IMR-90 (cell line): ENCODE data around the gene KIF6. TPM values are rescaled to one million over a fixed set of nuclear protein-coding genes. Genes with fewer than 3 reads are reported as not detected.

Experiments used
- ATAC-seq: fragments of 200-7000 bp; cut with Tn5 transposase; 2 replicates; pipeline ENCODE4 v1.9.1; 2020; ENCODE audit warnings: low read depth, mild to moderate bottlenecking, moderate library complexity
- BruUV-seq: library from RNA; stranded (reverse); fragments of 400-500 nt; replicated peaks from 2 replicates; lab custom pipeline; 2021; lab: Mats Ljungman, UMichigan
- CTCF ChIA-PET: fragments of 300-600 bp; formaldehyde crosslinking; extraction: SDS; loops from one replicate; lab custom pipeline; 2021; ENCODE audit warnings: antibody characterized with exemption; lab: Yijun Ruan, JAX
- POLR2A ChIA-PET: fragments of 300-600 bp; sonication (Branson Sonifier 250); formaldehyde crosslinking; loops from one replicate; lab custom pipeline; 2022; ENCODE audit warnings: antibody characterized with exemption; ENCODE audit not compliant: unreplicated experiment; lab: Charles Lee
- DNase-seq: peaks from one replicate; pipeline ENCODE4 v3.0.0; 2013
- H2AFZ ChIP-seq: replicated peaks from 2 replicates; pipeline ENCODE3; 2013; ENCODE audit warnings: low read length, mild to moderate bottlenecking; ENCODE audit not compliant: poor library complexity
- H2AK5ac ChIP-seq: 2 replicates; pipeline ENCODE4 v1.6.1; 2013; ENCODE audit warnings: low read depth, low read length, inconsistent platforms
- H2AK9ac ChIP-seq: replicated peaks from 2 replicates; pipeline ENCODE3; 2013; ENCODE audit warnings: mild to moderate bottlenecking, low read depth, low read length, moderate library complexity; ENCODE audit not compliant: poor library complexity
- H2BK120ac ChIP-seq: 2 replicates; pipeline ENCODE4 v1.6.1; 2013; ENCODE audit warnings: low read depth, low read length, inconsistent platforms
- H2BK15ac ChIP-seq: 3 replicates; pipeline ENCODE4 v1.6.1; 2013; ENCODE audit warnings: low read depth, low read length, inconsistent platforms
- H2BK20ac ChIP-seq: 2 replicates; pipeline ENCODE4 v1.6.1; 2013; ENCODE audit warnings: low read depth, mild to moderate bottlenecking, inconsistent platforms, low read length, moderate library complexity
- H2BK5ac ChIP-seq: 2 replicates; pipeline ENCODE4 v1.6.1; 2013; ENCODE audit warnings: mild to moderate bottlenecking, low read depth, low read length, inconsistent platforms; ENCODE audit not compliant: poor library complexity, severe bottlenecking
- H3K14ac ChIP-seq: replicated peaks from 2 replicates; pipeline ENCODE4 v1.6.1; 2013; ENCODE audit warnings: low read depth, low read length, inconsistent platforms
- H3K18ac ChIP-seq: 2 replicates; pipeline ENCODE4 v1.6.1; 2013; ENCODE audit warnings: low read depth, low read length, control low read depth
- H3K23ac ChIP-seq: 2 replicates; pipeline ENCODE4 v1.6.1; 2013; ENCODE audit warnings: low read depth, low read length, inconsistent platforms
- H3K27ac ChIP-seq: 2 replicates; pipeline ENCODE4 v1.5.1; 2013; ENCODE audit warnings: mild to moderate bottlenecking, control low read depth, low read length; ENCODE audit not compliant: insufficient read depth
- H3K27me3 ChIP-seq: 2 replicates; pipeline ENCODE4 v1.6.1; 2013; ENCODE audit warnings: low read length; ENCODE audit not compliant: control insufficient read depth, insufficient read depth
- H3K36me3 ChIP-seq: 2 replicates; pipeline ENCODE4 v1.6.1; 2013; ENCODE audit warnings: low read length, mixed read lengths; ENCODE audit not compliant: control insufficient read depth, insufficient read depth
- H3K4ac ChIP-seq: 2 replicates; pipeline ENCODE4 v1.6.1; 2013; ENCODE audit warnings: low read depth, low read length, inconsistent platforms
- H3K4me1 ChIP-seq: 2 replicates; pipeline ENCODE4 v1.6.1; 2013; ENCODE audit warnings: low read length, mixed read lengths; ENCODE audit not compliant: control insufficient read depth, insufficient read depth
- H3K4me2 ChIP-seq: 2 replicates; pipeline ENCODE4 v1.6.1; 2013; ENCODE audit warnings: low read depth, mild to moderate bottlenecking, control low read depth, low read length, moderate library complexity
- H3K4me3 ChIP-seq: 2 replicates; pipeline ENCODE4 v1.5.1; 2013; ENCODE audit warnings: low read depth, mild to moderate bottlenecking, control low read depth, low read length, moderate library complexity; ENCODE audit not compliant: insufficient read depth
- H3K56ac ChIP-seq: 2 replicates; pipeline ENCODE4 v1.6.1; 2013; ENCODE audit warnings: low read length, inconsistent platforms; ENCODE audit not compliant: insufficient read depth; ENCODE audit errors: extremely low read depth
- H3K79me1 ChIP-seq, 2 experiments: 2 replicates each; pipeline ENCODE4 v1.6.1; 2013; ENCODE audit warnings: low read length in 2 of 2, inconsistent platforms in 1 of 2, low read depth in 1 of 2
- H3K9ac ChIP-seq: 2 replicates; pipeline ENCODE4 v1.6.1; 2013; ENCODE audit warnings: low read depth, low read length, control low read depth
- H3K9me1 ChIP-seq: 2 replicates; pipeline ENCODE4 v1.6.1; 2013; ENCODE audit warnings: low read length, inconsistent platforms; ENCODE audit not compliant: insufficient read depth
- H3K9me3 ChIP-seq: 2 replicates; pipeline ENCODE4 v1.6.1; 2013; ENCODE audit warnings: low read length; ENCODE audit not compliant: control insufficient read depth, insufficient read depth
- H4K20me1 ChIP-seq: 2 replicates; pipeline ENCODE4 v1.6.1; 2013; ENCODE audit warnings: low read length, inconsistent platforms; ENCODE audit not compliant: insufficient read depth
- H4K5ac ChIP-seq: 2 replicates; pipeline ENCODE4 v1.6.1; 2013; ENCODE audit warnings: mild to moderate bottlenecking, low read depth, low read length, control low read depth
- H4K8ac ChIP-seq, 2 experiments: 2 replicates each; pipeline ENCODE4 v1.6.1; 2013; ENCODE audit warnings: low read depth in 2 of 2, low read length in 2 of 2, control low read depth in 1 of 2, inconsistent platforms in 1 of 2
- H4K91ac ChIP-seq: 2 replicates; pipeline ENCODE4 v1.6.1; 2013; ENCODE audit warnings: low read depth, low read length, inconsistent platforms; ENCODE audit not compliant: insufficient read depth
- CTCF ChIP-seq: conservative IDR thresholded peaks from 2 replicates; pipeline ENCODE4 v1.5.1; 2012; ENCODE audit warnings: mild to moderate bottlenecking, low read depth, low read length, improper control_type of control experiment
- MAZ ChIP-seq: IDR thresholded peaks from 2 replicates; pipeline ENCODE4 v1.6.1; 2012; ENCODE audit warnings: low read depth, mild to moderate bottlenecking, low read length, improper control_type of control experiment, moderate library complexity, borderline replicate concordance
- POLR2A ChIP-seq: IDR thresholded peaks from 2 replicates; pipeline ENCODE4 v1.6.1; 2012; ENCODE audit warnings: mild to moderate bottlenecking, low read depth, low read length
- RAD21 ChIP-seq: IDR thresholded peaks from 2 replicates; pipeline ENCODE4 v1.6.1; 2012; ENCODE audit warnings: low read length, improper control_type of control experiment
- SMC3 ChIP-seq: fragments of 150-350 bp; IDR thresholded peaks from 2 replicates; pipeline ENCODE4 v1.6.1; 2016; ENCODE audit warnings: low read depth, mild to moderate bottlenecking, antibody characterized with exemption, low read length, moderate library complexity
- WGBS, 2 experiments: methylation state at CpG; one replicate each; pipeline versions ENCODE4 v1.1.5 to v1.1.7; 2013; ENCODE audit warnings: missing lambda C conversion rate in 2 of 2; ENCODE audit not compliant: insufficient read length in 1 of 2; ENCODE audit errors: extremely low coverage in 2 of 2; 5-methylcytosine and 5-hydroxymethylcytosine counted together
- dilution Hi-C: fragments of 300-500 bp; cut with HindIII; formaldehyde crosslinking; loops from one replicate; pipeline ENCODE4 v1.14.3; 2018; ENCODE audit warnings: low sequenced_read_pairs; ENCODE audit not compliant: unreplicated experiment
- in situ Hi-C: fragments of 300-500 bp; cut with MboI; formaldehyde crosslinking; loops from 3 replicates; pipeline ENCODE4 v1.14.3; 2019; ENCODE audit warnings: low sequenced_read_pairs, inconsistent platforms, mixed read lengths
- intact Hi-C: fragments of 100-400 bp; cut with micrococcal nuclease; formaldehyde crosslinking; loops from 2 replicates; pipeline ENCODE4 v1.10.0; 2022
- polyA plus RNA-seq, 3 experiments: library from polyadenylated mRNA; depleted of rRNA; stranded (reverse); fragments of >200 nt; gene quantifications; 2 replicates each; pipeline ENCODE4 v1.2.3, GENCODE V29; 2012; ENCODE audit warnings: low replicate concordance in 1 of 3
- total RNA-seq: library from RNA; depleted of rRNA; stranded (reverse); fragments of >200 nt; gene quantifications from 2 replicates; pipeline ENCODE4 v1.2.3, GENCODE V29; 2012

KIF6 gene
- total and polyA plus RNA-seq, 2 of the 4 experiments (the other 2 are of a cell fraction) = under 0.01 to 0.10 TPM

- dilution Hi-C loops (no loop called here), intact Hi-C loops (loop anchor here (1.0 to 10.0 kb wide), 4 partner anchors 544 to 1717 kb away; no protein-coding TSS in a partner anchor), in situ Hi-C loops (loop anchor here (10.0 kb wide), 1 partner anchor 967 kb away; no protein-coding TSS in a partner anchor)
- ChIA-PET POLR2A (no interaction called here), CTCF (no interaction called here)
- H4K5ac ChIP-seq = no peak overlapping the region
- no peak overlapping the region for H3K56ac ChIP-seq
- H4K91ac ChIP-seq = no peak overlapping the region
- H3K4me2 ChIP-seq = no peak overlapping the region
- no peak overlapping the region for H2BK5ac ChIP-seq
- no peak overlapping the region for H3K23ac ChIP-seq
- BruUV-seq = no TSS peak
- no peaks in the 10 kb centered on the region for H3K79me1 ChIP-seq
- no peaks in the 10 kb centered on the region for H3K4me1 ChIP-seq
- DNase-seq (peak; percentile 51), ATAC-seq (peak; percentile 99)
- H3K9me3 ChIP-seq = no peaks in the 10 kb centered on the region
- no peak overlapping the region for H2BK20ac ChIP-seq
- H3K9ac ChIP-seq = no peak overlapping the region
- H2BK15ac ChIP-seq = no peak overlapping the region
- no peak overlapping the region for H3K14ac ChIP-seq
- peak overlapping the region; percentile 75 for H2AFZ ChIP-seq
- no peak overlapping the region for H4K8ac ChIP-seq
- H3K36me3 ChIP-seq = no peaks in the 10 kb centered on the region
- H3K27ac ChIP-seq = no peak overlapping the region
- H3K27me3 ChIP-seq = no peaks in the 10 kb centered on the region; the same call in 1 of the 2 replicates
- no peaks in the 10 kb centered on the region for H4K20me1 ChIP-seq
- TF ChIP-seq MAZ = no peak
- TF ChIP-seq RAD21 = peak; percentile 82
- peak; percentile 82 for TF ChIP-seq CTCF
- no peak for TF ChIP-seq POLR2A
- TF ChIP-seq SMC3 = peak; percentile 52
- no peak overlapping the region for H3K18ac ChIP-seq
- H3K4me3 ChIP-seq = no peak overlapping the region
- no peaks in the 10 kb centered on the region for H3K9me1 ChIP-seq
- H2BK120ac ChIP-seq = no peak overlapping the region
- no peak overlapping the region for H3K4ac ChIP-seq
- 0% methylated on average over 1 of the region's 9 CpGs; no CpG with 5 or more reads in 1 of the 2 experiments for WGBS, 2 experiments
- no peak overlapping the region for H2AK5ac ChIP-seq
- H2AK9ac ChIP-seq = peak overlapping the region; percentile 76
Observed at GRCh38 chr6:39347906-39348585, 377.2 kb downstream of the KIF6 start.
